ENCODE measurements around the gene GZMH.

GRCh38 chr14:24629521-24629920 is 20.0 kb upstream of the GZMH start:
- TF ChIP-seq, protein P1, sequence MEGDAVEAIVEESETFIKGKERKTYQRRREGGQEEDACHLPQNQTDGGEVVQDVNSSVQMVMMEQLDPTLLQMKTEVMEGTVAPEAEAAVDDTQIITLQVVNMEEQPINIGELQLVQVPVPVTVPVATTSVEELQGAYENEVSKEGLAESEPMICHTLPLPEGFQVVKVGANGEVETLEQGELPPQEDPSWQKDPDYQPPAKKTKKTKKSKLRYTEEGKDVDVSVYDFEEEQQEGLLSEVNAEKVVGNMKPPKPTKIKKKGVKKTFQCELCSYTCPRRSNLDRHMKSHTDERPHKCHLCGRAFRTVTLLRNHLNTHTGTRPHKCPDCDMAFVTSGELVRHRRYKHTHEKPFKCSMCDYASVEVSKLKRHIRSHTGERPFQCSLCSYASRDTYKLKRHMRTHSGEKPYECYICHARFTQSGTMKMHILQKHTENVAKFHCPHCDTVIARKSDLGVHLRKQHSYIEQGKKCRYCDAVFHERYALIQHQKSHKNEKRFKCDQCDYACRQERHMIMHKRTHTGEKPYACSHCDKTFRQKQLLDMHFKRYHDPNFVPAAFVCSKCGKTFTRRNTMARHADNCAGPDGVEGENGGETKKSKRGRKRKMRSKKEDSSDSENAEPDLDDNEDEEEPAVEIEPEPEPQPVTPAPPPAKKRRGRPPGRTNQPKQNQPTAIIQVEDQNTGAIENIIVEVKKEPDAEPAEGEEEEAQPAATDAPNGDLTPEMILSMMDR (conservative IDR thresholded peaks at IDR 0.05; ENCODE audit: low read length): no peak
- no peak for TF ChIP-seq EZH2phosphoT487 (IDR thresholded peaks at IDR 0.05; ENCODE audit: borderline replicate concordance)
